ENCODE measurements around the gene SKOR1.

DNA sequence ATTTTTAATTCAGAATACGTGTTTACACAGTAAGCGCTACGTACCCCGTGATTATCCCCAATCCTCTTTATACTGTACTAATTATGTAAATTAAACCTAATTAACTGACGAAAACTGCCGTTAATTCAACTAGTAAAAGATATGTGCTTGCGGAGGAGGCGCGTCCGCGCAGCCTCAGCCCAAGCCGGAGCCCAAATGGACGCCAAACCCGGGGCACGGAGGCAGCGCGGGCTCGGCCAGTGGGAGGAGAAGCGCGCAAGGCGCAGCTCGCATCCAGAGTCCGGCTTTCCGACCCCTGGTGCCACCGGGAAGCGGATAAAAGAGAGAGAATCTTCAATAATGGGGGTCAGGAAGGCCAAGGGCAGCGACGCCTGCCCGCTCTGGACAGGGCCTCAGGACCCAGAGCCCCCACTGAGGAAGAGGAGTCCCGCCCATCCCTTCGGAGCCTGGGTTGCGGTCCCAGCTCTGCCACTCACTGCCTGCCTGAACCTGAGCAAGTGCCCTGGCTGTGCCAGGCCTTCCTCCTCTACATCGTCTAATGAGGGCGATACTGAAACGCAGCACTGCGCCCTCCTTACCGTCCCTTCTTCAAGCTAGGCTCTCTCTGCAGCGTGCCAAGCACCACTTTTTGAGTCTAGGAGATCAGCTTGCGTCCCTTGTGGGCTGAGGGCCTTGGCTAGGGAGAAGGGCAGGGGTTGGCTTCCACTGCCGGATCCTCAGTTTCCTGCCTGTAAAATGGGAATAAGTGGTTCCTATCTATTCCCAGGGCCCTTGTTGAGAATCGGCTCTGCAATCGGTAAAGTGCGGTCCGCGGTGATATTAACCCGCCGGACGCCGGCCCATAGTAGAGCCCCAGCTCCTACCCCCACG, 5.0 kb upstream of the SKOR1 start:
- TF ChIP-seq, protein P1, sequence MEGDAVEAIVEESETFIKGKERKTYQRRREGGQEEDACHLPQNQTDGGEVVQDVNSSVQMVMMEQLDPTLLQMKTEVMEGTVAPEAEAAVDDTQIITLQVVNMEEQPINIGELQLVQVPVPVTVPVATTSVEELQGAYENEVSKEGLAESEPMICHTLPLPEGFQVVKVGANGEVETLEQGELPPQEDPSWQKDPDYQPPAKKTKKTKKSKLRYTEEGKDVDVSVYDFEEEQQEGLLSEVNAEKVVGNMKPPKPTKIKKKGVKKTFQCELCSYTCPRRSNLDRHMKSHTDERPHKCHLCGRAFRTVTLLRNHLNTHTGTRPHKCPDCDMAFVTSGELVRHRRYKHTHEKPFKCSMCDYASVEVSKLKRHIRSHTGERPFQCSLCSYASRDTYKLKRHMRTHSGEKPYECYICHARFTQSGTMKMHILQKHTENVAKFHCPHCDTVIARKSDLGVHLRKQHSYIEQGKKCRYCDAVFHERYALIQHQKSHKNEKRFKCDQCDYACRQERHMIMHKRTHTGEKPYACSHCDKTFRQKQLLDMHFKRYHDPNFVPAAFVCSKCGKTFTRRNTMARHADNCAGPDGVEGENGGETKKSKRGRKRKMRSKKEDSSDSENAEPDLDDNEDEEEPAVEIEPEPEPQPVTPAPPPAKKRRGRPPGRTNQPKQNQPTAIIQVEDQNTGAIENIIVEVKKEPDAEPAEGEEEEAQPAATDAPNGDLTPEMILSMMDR (IDR thresholded peaks at IDR 0.05; ENCODE audit: borderline replicate concordance, extremely low read depth, low read length, poor library complexity, severe bottlenecking): no peak
- no peak for TF ChIP-seq EZH2 (IDR thresholded peaks at IDR 0.05; ENCODE audit: borderline replicate concordance, low read depth, low read length, severe bottlenecking)
